SIG-M5 treated with dmso at 0.1 percent for 504 hours (cell line): Measurements from ENCODE around the gene GON4L.
"Not testable (repeated sequence)": the region's sequence is repeated elsewhere in the genome, so short reads cannot be mapped to it uniquely, and the experiment has no call there.

Experiments
- DNase-seq: peaks from one replicate; lab custom pipeline; 2025; ENCODE audit not compliant: unreplicated experiment; lab: John Stamatoyannopoulos, UW

The GON4L gene

DNA sequence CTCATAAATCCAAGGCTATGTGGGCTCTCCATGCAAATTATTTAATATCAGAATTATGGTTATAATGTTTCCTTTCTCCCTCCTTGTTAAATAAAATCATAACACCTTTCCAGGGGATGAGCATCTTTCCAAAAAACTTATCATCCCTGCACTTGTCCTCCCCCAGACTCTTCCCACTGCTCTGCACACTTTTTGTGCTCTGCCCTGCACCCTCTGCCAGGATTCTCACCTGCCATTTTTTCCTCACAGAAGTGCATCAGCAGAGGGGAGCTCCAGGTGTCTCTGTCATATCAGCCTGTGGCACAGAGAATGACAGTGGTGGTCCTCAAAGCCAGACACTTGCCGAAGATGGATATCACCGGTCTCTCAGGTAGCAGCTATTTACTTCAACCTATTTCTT is 23.2 kb upstream of the GON4L start:
- no peak for DNase-seq

DNA sequence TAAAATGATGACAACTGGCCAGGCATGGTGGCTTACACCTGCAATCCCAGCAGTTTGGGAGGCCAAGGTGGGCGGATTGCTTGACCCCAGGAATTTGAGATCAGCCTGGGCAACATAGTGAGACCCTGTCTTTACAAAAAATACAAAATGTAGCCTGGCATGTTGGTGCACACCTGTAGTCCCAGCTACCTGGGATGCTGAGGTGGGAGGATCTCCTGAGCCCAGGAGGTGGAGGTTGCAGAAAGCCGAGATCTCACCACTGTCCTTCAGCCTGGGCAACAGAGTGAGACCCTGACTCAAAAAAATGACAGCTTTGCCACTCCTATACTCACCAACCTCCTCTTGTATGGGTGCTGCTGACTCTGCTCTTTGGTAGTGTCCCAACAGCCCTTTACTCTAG is 20.9 kb upstream of the GON4L start:
- no peak for DNase-seq

DNA sequence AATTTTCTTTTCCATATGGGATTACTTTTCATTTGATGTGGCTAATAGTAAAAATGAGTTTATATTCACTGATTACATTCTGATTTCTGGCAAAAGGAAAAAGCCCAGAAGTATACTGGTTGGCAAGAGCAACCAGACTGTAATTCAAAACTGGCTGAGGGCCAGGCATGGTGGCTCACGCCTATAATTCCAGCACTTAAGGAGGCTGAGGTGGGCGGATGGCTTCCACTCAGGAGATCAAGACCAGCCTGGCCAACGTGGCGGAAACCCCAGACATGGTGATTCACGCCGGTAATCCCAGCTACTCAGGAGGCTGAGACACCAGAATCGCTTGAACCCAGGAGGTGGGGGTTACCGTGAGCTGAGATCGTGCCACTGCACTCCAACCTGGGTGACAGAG is 16.8 kb upstream of the GON4L start:
- no peak for DNase-seq

DNA sequence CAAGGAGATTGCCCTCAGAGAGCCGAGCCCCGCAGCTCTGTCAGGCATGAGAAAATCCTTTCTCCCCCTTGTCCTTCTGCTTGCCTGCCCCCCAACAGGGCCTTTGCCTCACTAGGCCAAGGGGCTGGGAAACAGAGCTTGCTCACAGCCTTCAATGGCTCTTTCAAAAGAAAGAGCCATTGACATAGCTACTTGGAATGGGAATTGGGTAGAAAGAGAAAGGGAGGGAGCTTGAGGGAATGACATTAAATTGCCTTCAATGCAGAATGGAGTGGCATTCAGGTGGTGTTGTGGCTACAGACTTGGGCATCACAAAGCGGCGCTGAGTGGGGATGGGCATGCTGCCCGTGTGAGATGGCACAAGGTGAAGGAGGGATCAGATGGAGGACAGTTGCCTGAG is 15.5 kb upstream of the GON4L start:
- DNase-seq, result no peak

DNA sequence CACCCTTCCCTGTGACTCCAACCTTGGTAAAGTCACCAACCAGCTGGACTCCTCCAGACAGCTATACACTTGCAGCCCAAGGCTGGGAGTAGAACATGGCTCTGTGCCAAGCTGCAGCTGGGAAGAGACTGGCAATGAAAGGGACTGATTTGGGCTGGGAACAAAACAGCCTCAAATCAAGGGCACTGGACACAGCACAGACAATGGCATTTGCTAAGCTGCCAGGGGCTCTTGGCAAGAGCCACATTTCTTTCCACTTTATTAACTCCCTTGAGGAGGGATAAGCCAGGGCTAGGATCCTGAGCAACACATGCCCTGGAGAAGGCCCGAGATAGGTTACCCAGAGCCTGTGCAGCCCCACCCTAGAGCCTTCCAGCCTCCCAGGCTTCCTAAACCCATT is 14.4 kb upstream of the GON4L start:
- DNase-seq, result no peak

DNA sequence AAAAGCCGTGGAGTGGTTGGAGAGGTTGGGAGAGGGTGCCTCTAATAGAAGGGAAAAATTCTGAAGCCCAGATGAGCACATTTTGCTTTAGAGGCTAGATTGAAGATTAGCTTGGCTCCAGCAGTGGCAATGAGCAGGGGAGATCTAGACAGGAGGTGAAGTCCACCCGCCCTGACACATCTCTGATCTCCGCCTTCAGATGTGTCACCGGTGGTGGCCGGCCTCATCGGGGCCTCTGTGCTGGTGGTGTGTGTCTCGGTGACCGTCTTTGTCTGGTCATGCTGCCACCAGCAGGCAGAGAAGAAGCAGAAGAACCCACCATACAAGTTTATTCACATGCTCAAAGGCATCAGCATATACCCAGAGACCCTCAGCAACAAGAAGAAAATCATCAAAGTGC is 10.8 kb upstream of the GON4L start:
- DNase-seq, result no peak

DNA sequence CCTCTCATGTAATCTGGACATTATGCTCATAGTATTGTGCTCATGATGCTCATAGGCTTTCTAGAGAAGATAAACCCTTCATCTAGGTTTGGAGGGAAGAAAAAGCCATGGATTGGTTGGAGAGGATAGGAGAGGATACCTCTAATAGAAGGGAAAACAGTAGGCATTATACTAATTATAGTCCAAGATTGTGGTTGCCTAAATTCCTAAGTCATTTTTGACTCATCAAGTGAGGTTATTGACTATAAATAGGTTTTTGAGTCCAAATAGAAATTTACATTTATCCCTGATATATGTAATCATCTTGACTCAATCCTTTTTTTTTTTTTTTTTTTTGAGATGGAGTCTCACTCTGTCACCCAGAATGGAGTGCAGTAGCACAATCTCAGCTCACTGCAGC is 7.4 kb upstream of the GON4L start:
- DNase-seq, result no peak

DNA sequence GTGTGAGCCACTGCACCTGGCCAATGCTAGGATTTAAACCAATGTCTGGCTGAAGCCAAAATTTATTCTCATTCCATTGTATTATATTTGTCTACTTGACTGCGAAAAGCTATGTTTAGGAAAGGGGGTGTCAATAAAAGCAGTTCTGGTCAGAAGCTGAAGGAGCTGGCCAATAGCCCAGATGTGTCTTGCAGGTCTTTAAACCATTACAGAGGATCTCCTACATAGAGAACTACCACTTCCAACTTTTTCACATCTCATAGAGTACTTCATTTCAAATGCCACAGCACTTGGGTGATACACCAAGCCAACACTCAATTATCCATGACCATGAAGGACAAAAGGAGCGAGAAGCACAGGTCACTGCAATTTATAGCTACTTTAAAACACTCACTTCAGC is 4.9 kb upstream of the GON4L start:
- no peak for DNase-seq

DNA sequence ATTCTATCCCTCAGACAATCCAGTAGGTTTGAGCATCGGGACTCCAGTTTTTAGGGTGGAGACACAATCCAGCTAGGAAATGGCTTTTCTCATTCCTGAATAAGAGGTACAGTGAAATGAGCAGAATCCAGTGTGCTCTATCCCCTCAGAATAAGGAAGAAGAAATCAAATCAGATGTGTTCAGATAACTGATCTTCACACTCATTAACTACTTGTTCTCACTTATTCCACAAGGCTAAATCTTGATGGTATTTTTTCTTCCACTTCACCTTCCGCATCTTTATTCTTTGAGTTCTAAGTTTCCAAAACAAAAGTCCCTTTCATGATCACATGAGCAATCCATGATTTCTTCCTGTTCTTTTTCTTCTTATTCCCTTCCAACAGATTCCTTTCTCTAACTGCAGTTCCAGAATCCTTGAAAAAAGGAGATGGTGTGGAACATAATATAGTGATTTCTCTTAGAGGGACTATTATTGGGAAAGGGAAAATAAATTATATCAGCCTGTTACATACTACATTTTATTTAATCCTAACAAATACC is 4.0 kb upstream of the GON4L start:
- no peak for DNase-seq

DNA sequence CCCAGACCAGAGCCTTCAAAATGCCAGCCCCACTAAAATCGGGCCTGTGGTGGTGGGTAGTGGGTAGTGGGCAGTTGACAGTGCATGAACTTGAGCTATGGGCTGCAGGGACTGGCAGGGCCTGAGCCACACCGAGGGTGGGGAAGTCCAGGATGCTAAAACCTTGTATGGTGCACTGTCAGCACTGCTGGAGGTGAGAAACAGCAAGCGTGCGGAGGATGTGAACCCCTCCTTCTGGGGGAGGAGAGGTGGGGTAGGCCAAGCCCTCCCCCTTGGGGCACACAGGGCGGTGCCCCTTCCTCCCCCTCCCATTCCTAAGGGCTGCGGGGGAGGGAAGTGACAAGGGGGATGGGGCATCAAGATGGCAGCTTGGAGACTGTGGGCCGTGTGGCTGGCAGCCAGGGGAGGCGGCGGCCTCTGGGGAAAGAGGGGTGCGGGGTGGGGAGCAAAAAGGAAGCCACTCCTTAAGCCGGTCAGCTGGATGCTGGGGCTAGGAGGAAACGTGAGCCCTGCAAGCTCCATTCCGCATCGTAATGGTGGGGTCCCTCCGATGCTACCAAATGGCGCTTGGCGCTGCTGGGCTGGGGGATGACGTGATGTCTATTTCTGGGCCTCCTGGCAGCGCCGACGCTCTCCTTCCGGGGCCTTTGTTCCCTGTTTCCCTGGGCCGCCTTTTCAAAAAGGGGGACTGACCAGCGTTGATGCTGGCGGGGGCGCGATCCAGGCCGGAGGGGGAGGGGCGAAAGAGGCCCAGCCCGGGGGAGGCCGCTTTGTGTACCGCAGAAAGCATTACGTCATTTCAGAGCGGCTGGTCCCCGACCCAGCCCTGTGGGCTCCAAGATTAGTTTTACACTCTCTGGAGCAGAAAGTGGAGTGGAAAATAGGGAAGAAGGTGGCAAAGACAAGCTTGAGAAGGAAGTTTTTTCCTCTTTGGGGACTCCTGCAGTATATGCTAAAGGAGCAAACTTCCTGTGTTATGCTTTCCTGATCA is 3.2 kb upstream of the GON4L start:
- peak; percentile 85 for DNase-seq

DNA sequence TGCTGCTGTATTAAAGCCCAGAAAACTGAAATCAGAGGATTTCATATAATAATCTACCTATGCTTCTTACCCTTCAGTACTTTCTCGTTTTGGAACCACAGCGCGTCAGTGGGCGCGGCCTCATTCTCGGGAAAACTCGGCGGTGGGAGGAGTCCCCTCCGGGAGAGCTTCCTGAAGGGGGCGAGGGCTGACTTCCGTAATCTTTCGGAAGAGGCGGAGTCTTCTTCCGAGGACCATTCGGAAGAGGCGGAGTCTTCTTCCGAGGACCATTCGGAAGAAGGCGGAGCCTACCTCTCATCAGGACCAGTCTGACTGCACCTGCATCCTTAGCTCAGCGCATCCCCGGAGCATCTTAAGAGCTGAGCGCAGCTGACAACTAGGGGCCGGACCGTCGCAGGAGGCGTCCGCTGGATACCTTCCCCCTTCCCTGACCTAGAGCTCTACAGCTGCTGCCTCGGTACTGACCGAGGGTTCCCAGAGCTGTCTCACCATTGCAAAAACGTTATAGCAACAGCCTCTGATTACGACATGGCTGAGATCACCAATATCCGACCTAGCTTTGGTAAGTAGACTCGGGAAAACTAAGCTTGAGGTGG is 2.3 kb upstream of the GON4L start, which contains the start of gene SYT11:
SYT11 (plus strand) TSS at position 334 of the 596 bp plus-strand sequence; CDS start at position 529, 195 bp downstream.
- peak; percentile 98 for DNase-seq

DNA sequence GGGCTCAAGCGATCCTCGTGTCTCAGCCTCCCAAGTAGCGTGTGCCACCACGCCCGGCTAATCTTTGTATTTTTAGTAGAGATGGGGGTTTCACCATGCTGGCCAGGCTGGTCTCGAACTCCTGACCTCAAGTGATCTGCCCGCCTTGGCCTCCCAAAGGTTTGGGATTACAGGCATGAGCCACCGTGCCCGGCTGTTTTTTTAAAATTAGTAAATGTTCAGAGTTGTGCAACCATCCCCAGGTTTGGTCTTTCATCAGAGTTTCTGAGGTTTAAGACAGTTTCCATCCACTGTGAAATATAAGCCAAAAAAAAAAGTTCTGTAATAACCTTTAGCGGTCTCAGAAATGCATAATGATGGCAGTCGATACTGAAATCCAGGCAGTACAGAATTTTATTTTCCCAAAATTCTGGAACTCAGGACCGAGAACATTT is 1.8 kb upstream of the GON4L start:
- DNase-seq, result peak; percentile 96

DNA sequence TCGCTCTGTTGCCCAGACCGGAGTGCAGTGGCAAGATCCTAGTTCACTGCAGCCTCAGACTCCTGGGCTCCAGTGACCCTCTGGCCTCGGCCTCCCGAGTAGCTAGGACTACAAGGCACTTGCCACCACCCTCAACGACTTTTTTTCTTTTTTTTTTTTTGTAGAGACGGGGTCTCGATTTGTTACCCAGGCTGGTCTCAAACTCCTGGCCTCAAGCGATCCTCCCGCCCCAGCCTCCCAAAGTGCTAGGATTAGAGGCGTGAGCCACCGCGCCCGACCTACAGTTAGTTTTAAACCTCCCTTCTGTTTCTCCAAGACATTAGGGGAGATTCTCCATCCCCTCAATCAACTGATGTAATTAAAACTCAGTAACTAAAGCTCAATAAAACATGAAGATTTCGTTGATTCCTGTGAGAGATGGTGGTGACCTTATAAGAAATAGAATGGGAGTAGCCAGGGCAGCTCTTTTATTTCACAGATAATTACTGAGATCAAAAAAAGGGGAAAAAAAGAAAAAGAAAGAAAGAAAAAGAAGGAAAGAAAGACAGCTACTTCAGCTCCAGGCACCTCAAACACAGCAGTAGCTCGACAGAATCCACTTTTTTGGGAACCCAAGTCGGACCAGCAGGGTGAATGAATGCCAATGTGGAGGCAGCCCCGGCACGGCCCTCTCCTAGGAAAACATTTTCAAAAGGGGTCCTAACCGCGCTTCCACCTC is 598 bp downstream of the GON4L start:
- no peak for DNase-seq

DNA sequence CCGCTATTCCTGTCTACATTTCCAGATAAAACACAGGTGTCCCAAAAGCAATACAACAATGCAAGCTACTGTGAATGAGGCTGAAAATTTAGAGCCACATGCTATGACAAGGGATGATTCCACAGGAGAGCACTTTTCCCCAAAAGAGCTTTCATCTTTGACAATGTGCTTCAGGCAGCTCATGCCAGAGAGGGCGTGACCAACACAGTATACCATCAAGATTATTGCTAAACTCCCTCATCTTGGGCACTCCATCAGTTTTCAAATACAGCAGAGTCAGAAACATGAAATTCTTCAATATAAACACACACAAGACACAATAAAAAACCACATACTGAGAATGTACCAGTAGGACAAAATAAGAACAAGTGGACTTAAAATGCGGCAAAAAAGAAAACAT is 6.7 kb downstream of the GON4L start:
- no peak for DNase-seq

DNA sequence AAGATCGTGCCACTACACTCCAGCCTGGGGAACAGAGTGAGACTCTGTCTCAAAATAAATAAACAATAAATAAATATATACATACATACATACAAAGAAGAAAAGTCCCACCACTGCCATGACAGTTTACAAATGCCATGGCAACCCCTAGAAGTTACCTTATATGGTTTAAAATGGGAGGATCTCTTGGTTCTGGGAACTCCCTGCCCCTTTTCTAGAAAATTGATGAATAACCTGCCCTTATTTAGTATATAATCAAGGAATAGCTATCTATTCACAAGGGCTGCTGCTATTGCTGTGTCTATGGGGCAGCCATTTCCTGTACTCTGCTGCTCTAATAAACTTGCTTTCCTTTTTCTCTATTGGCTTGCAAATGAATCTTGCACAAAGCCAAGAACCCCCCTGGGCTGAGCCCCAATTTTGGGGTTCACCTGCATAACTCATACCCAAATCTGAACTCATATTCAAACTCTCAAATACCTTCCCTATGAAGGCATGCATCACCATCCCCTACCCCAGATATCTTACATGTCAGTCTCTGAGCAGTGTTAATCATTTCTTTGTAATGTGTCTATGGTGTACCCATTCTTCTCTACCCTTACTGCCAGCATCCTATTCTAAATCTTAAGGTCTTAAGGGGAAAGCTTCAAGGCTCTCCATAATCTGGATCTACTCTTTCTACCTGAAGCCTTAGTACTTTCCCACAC is 9.0 kb downstream of the GON4L start:
- DNase-seq, result no peak

DNA sequence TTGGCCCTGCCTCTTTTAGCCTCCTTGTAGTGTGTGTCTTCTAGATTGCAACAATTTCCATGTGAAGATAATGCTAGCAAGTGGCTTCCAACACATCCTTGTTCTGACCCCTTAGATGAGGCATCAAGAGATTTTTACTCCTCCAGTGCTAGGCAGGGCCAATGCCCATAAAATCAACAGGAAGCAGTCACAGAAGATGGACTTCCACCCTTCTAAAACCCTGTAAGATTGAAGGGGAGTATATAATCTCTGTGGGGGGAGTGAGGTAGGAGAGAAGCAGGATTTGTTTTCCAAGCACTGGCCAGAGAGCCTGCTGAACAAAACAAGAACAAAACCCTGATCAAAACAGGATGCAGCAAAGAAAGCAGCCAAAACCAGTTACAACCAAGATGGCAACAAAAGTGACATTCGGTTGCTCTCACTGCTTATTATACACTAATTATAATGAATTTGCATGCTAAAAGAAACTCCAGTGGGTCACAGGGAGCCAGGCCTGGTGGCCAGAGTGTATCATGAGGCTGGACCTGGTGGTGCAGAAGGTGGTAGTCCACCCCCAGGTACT is 12.1 kb downstream of the GON4L start:
- DNase-seq, result no peak

DNA sequence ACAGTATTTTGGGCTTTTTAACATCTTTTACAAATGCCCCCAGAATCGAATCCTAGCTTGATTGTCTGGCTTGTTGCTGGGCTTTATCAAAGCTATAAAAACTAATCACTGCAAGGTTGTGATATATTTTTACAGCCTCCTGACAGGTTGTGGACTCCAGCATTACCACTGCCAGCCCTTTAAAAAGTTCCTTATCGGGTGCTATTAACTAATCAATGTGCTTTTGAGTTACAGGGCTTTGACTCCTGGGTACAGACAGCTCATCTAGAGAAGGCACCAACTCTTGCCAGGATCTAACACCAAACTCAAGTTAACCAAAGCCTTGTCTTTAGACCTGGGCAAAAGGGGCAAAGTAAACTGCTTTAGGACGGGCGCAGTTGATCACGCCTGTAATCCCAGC is 16.6 kb downstream of the GON4L start:
- no peak for DNase-seq

DNA sequence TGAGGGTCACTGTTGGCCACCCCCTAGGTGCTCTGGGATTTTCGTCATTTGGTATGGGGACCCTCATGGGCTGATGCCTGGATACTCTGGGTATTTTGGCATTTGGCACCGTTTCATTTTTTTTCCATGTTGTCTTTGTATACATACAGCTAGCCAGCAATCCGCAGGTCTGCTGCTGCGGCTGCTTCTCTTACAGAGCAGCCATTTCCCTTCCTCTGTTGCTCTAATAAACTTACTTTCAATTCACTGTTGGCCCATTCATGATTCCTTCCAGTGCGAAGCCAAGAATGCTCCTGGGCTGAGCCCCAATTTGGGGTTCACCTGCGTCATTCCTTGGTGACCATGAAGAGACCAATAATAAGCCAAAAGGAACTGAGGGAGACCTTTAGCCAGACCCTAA is 21.5 kb downstream of the GON4L start:
- no peak for DNase-seq

DNA sequence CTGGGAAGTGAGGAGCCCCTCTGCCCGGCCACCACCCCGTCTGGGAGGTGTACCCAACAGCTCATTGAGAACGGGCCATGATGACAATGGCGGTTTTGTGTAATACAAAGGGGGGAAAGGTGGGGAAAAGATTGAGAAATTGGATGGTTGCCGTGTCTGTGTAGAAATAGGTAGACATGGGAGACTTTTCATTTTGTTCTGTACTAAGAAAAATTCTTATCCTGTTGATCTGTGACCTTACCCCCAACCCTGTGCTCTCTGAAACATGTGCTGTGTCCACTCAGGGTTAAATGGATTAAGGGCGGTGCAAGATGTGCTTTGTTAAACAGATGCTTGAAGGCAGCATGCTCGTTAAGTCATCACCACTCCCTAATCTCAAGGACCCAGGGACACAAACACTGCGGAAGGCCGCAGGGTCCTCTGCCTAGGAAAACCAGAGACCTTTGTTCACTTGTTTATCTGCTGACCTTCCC is 22.1 kb downstream of the GON4L start:
- not testable (repeated sequence) for DNase-seq

DNA sequence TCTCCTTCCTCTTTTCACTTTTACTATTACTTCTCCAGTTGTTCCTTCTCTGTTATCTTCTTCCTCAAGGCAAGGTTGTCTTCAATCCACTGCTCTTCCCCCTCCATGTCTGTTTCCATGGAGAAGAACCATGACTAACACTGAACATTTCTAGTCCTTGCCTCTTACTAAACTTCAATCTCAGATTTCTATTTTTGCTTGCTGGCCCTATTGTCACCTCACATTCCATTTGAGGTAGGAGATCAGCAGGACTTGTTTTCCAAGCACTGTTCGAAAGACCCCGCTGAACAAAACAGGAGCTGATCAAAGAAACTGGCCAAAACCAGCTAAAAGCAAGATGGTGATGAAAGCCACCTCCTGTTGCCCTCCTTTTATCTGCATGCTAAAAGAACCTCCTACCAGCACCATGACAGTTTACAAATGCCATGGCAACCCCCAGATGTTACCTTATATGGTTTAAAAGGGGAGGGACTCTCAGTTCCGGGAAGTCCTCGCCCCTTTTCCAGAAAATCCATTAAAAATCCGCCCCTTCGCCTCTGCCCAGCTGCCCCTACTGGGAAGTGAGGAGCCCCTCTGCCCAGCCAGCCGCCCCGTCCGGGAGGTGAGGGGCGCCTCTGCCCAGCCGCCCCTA is 22.6 kb downstream of the GON4L start:
- peak; percentile 36 for DNase-seq
